Osteocyte (in vitro differentiated cells): ENCODE measurements around the gene GNB5. TPM values are rescaled to one million over a fixed set of nuclear protein-coding genes. Genes with fewer than 3 reads are reported as not detected.
A peak's percentile ranks its signal among the peaks of the same experiment; 100 is the strongest.

ENCODE experiments used
- DNase-seq: peaks from one replicate; pipeline ENCODE4 v3.0.0; 2021; ENCODE audit warnings: mixed read lengths; ENCODE audit not compliant: unreplicated experiment; ENCODE audit errors: extremely low spot score
- H3K27ac Mint-ChIP-seq: one replicate; pipeline ENCODE4 v1.8.0; 2021; ENCODE audit warnings: mild to moderate bottlenecking, mixed read lengths; ENCODE audit not compliant: unreplicated experiment
- H3K27me3 Mint-ChIP-seq: one replicate; pipeline ENCODE4 v1.8.0; 2021; ENCODE audit warnings: mixed read lengths; ENCODE audit not compliant: unreplicated experiment
- H3K36me3 Mint-ChIP-seq: one replicate; pipeline ENCODE4 v1.8.0; 2021; ENCODE audit warnings: mixed read lengths; ENCODE audit not compliant: unreplicated experiment
- H3K4me1 Mint-ChIP-seq: one replicate; pipeline ENCODE4 v1.8.0; 2021; ENCODE audit warnings: mixed read lengths; ENCODE audit not compliant: unreplicated experiment
- H3K4me3 Mint-ChIP-seq: one replicate; pipeline ENCODE4 v1.8.0; 2021; ENCODE audit warnings: mild to moderate bottlenecking, moderate library complexity, mixed read lengths; ENCODE audit not compliant: unreplicated experiment
- H3K9me3 Mint-ChIP-seq: one replicate; pipeline ENCODE4 v1.8.0; 2021; ENCODE audit warnings: mixed read lengths; ENCODE audit not compliant: unreplicated experiment
- total RNA-seq: library from RNA; stranded (reverse); gene quantifications from 2 replicates; pipeline ENCODE4 v1.2.1, GENCODE V29; 2021
- TF ChIP-seq, protein P1 (sequence below): fragments of 200-600 bp; sonication (generic); IDR thresholded peaks from 2 replicates; pipeline ENCODE4 v1.5.0; 2021; ENCODE audit warnings: antibody characterized with exemption, mild to moderate bottlenecking, moderate library complexity

GNB5 gene
- total RNA-seq, 1 donor from 2014 or later, result 34.0 TPM

DNA sequence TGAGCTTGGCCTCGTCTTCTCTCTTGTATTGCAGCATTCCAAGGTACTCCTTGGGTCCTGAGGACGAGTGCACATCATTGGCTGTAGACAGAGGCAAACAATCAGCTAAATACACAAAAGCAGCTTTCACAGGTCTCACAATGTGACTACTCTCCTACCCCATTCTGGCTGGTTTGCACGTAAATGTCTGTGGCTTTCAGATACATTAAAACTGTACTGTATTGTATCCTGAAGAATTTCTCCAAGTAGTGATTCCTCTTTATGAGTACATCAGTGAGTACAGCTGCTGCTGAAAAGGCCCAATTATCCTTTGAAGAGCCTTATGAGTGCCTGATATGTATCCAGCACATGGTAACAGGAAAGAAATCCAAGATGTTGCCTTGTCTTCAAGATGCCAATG is 22.0 kb upstream of the GNB5 start:
- TF ChIP-seq, protein P1, sequence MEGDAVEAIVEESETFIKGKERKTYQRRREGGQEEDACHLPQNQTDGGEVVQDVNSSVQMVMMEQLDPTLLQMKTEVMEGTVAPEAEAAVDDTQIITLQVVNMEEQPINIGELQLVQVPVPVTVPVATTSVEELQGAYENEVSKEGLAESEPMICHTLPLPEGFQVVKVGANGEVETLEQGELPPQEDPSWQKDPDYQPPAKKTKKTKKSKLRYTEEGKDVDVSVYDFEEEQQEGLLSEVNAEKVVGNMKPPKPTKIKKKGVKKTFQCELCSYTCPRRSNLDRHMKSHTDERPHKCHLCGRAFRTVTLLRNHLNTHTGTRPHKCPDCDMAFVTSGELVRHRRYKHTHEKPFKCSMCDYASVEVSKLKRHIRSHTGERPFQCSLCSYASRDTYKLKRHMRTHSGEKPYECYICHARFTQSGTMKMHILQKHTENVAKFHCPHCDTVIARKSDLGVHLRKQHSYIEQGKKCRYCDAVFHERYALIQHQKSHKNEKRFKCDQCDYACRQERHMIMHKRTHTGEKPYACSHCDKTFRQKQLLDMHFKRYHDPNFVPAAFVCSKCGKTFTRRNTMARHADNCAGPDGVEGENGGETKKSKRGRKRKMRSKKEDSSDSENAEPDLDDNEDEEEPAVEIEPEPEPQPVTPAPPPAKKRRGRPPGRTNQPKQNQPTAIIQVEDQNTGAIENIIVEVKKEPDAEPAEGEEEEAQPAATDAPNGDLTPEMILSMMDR, result no peak
- Mint-ChIP-seq H3K36me3 (no peaks in the 10 kb centered on the region), H3K27ac (no peak overlapping the region), H3K27me3 (no peaks in the 10 kb centered on the region), H3K4me3 (no peak overlapping the region), H3K4me1 (no peaks in the 10 kb centered on the region), H3K9me3 (no peaks in the 10 kb centered on the region)
- DNase-seq, result no peak

- no peaks in the 10 kb centered on the region for H3K36me3 Mint-ChIP-seq
- H3K27ac Mint-ChIP-seq, result no peak overlapping the region
- TF ChIP-seq, protein P1, result peak; percentile 62
- no peak for DNase-seq
- no peaks in the 10 kb centered on the region for H3K27me3 Mint-ChIP-seq
- H3K4me1 Mint-ChIP-seq, result peaks cover 5% of the 10 kb centered on the region
- H3K9me3 Mint-ChIP-seq, result no peaks in the 10 kb centered on the region
- no peak overlapping the region for H3K4me3 Mint-ChIP-seq
Observed at GRCh38 chr15:52208306-52208946, 17.2 kb upstream of the GNB5 start.

- H3K4me3 Mint-ChIP-seq, result no peak overlapping the region
- peaks cover 5% of the 10 kb centered on the region for H3K4me1 Mint-ChIP-seq
- TF ChIP-seq, protein P1, result no peak
- no peaks in the 10 kb centered on the region for H3K27me3 Mint-ChIP-seq
- H3K36me3 Mint-ChIP-seq, result no peaks in the 10 kb centered on the region
- H3K27ac Mint-ChIP-seq, result no peak overlapping the region
- H3K9me3 Mint-ChIP-seq, result no peaks in the 10 kb centered on the region
- DNase-seq, result no peak
Observed at GRCh38 chr15:52207191-52207590, 16.0 kb upstream of the GNB5 start.

DNA sequence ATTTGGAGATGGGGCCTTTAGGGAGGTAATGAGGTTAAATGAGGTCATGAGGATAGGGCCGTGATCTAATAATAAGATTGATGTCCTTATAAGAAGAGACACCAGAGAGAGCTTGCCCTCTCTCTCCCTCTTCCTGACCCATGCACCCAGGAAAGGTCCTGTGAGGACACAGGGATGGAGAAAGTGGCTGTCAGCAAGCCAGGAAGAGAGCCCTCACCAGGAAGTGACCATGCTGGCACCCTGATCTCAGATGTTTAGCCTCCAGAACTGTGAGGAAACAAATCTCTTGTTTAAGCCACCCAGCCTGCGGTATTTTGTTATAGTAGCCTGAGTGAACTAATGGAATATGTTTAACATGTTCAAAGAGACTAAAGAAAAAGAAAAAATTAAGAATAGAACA is 15.3 kb upstream of the GNB5 start:
- no peaks in the 10 kb centered on the region for H3K36me3 Mint-ChIP-seq
- no peak overlapping the region for H3K27ac Mint-ChIP-seq
- TF ChIP-seq, protein P1, result no peak
- no peaks in the 10 kb centered on the region for H3K9me3 Mint-ChIP-seq
- no peak overlapping the region for H3K4me3 Mint-ChIP-seq
- DNase-seq, result no peak
- peaks cover 5% of the 10 kb centered on the region for H3K4me1 Mint-ChIP-seq
- H3K27me3 Mint-ChIP-seq, result no peaks in the 10 kb centered on the region

DNA sequence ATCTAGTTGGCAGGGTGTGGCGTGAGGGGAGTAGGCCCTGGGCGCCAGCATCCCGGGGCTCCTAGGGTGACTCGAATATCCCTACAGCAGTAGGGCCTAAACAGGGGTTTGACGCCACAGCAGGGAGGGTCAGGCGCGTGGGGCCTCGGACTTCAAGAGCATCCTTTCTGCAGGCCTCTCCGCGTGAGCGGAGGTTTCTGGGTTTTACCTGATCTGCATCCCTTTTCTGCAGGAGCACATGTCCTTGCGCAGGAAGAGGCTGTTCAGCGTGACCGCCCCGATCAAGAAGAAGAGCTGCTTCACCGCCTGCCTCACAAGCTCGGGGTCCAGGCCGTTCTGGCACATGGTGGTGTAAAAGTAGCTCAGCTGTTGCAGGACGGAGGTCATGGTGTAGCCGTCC is 13.5 kb upstream of the GNB5 start:
- TF ChIP-seq, protein P1, result no peak
- no peaks in the 10 kb centered on the region for H3K27me3 Mint-ChIP-seq
- no peak overlapping the region for H3K27ac Mint-ChIP-seq
- H3K36me3 Mint-ChIP-seq, result no peaks in the 10 kb centered on the region
- no peak for DNase-seq
- H3K4me3 Mint-ChIP-seq, result no peak overlapping the region
- H3K9me3 Mint-ChIP-seq, result no peaks in the 10 kb centered on the region
- peaks cover 14% of the 10 kb centered on the region for H3K4me1 Mint-ChIP-seq
